ENCODE measurements around the gene REXO1.

Gene REXO1

DNA sequence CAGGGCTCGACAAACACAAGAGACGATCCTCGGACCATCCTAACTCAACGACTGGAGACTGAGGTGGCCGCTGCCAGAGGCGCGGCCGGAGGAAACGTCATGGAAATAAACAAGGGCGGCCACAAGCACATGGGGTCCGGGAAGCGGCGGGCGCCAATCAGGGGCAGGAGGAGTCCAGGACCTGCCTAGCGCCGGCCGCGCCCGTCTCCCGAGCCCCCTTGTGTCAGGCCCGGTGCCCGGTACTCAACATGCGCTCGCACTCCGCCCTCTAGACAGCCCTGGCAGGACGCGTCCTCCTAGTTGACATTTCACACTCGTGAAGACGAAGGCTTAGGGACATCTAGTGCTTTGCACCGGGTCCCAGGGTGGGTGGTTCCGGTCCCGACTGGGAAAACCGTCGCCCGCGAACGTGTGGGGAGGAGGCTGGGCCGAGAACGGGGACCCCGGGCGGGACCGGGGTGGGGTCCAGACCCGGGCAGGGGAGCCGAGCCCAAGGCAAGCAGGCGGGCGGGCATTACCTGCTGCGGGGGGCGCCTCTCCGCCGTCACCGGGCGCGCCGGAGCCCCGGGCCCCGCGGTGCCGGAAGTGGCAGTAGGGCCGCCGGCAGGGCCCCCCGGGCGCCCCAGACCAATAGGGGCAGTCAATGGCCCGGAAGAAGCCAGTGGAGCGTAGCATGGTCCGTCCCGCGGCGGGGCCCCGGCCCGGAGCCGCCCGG, 442 bp downstream of the REXO1 start:
- DNase-seq = peak; percentile 40

DNA sequence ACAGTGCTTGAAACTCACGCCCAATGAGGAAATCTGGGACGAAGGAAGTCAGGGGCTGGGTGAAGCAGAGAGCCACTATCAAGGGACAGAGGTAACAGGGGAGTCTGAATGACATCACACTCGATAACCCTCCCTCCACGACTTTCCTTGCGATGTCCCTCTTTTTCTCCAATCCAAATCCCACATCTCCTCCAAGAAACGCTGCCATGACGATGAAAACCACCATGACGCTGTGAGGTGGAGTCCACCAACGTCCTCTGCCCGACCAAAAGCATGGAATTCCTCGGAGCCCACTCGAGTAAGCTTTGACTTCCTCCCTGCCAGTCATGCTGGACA, 967 bp downstream of the REXO1 start:
- no peak for DNase-seq

DNA sequence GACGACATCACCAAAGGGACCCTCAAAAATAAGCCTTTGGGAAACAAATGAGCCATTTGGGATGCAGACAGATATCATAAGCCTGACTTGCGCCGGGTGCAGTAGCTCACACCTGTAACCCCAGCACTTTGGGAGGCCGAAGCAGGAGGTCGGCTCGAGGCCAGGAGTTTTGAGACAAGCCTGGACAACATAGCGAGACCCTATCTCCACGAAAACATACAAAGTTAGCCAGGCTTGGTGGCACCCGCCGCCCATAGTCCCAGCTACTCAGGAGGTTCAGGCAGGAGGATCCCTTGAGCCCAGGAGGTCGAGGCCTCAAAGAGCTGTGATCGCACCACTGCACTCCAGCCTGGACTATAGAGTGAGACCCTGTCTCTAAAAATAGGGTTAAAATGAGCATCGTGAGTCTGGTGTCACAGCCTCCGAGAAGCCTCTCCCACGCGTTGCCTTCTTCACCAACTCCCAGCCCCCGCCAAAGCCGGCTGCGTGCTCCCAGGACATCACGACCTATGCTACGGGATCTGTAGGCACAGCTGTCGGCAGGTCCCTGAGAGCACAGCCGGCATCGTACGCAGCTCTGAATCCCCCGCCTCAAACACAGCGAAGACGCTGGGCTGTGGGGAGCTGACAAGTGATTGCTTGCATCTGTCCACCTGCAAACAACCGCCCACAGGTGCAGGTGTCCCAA, 1.6 kb downstream of the REXO1 start:
- DNase-seq = no peak

DNA sequence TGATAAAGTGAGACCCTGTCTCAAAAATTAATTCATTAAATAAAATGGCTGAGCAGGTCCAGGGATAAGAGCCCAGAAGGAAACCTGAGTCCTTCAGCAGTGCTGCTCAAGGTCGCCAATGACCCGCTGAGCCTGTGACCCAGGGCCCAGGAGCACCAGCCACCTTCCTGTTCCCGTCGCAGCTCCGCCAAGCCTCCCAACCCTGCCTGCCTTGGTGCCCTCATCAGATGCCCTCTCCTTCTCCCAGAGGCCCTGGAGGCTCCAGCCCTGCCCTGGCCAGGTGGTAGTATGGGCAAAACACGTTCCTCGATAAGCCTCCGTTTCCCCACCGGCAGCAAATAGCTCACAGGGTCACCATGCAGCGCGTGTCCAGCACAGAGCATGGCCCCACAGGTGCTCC, 2.6 kb downstream of the REXO1 start:
- DNase-seq = no peak

DNA sequence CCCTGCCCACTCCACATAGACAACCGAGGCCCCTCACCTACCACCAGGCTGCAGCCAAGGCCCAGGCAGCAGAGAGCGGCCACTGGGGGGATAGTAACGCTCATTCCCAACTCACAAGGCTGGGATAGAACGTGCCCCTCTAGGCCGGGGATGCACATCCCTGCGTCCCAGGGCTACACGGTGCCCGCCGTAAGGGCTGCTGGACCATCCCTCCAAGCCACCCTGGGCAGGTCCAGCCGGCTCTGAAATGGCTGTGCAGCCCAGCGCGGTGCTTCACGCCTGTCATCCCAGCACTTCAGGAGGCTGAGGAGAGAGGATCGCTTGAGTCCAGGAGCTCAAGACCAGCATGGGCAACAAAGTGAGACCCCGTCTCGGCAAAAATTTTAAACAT, 3.2 kb downstream of the REXO1 start:
- no peak for DNase-seq

DNA sequence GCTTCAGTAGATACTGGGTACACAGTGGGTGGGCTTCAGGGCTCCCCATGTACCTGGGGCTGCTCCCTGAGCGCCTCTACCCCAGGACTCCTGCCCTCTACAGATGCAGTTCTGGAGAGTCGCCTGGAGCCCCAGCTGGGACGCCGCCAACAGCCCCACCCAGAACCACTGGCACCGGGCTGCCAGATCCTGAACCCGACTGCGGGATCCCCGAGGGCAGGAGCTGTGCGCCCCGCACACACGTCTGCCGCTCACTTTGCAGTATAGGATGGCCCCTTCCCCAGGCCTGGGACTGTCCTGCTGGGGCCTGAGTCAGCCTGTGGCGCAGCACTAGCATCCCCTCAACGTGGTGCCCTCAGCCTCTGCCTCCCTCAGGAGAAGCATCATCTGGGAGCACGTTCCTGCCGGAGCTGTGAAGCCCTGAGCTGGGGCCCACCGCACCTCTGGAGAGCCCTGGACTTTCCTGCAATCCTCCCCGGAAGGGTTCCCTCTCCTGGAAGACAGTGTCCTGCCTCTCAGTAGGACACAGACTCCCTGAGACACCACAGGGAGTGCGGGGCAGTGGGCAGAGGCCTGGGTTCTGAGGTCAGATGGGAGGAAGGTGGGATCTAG, 3.7 kb downstream of the REXO1 start:
- DNase-seq = no peak

DNA sequence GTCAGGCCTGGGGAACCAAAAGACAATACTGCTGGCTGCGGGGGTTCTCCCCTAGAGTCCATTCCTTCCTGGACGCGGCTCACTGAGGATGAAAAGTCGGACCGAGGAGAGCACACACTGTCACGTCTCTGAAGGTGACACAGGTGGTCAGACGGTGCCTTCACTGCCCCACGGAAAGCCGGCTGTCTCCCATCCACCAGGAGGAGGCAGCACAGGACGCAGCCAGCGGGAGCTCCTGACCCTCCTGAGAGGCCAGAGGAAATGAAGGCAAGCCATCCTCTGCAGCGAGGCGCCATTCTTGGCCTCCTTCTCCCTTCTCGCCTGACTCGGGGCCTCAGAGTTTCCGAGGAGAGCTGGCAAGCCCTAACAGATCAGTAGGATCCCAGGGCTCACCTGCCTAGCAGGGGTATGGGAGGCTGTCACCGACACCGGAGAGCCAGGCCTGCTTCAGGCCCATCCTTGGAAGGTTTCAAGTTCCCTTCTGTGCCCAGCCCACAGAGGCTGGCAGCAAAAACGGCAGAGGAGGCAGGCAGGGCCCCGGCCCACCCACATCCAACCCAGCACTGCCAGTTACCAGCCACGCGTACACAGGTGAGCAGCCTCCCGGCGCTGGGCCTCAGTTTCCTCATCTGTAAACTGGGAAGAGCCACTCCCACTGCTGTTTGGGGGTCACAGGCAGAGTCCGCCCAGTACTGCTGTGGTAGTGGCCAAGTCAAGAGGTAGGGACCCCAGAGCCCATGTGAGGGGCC, 4.5 kb downstream of the REXO1 start:
- DNase-seq = no peak

DNA sequence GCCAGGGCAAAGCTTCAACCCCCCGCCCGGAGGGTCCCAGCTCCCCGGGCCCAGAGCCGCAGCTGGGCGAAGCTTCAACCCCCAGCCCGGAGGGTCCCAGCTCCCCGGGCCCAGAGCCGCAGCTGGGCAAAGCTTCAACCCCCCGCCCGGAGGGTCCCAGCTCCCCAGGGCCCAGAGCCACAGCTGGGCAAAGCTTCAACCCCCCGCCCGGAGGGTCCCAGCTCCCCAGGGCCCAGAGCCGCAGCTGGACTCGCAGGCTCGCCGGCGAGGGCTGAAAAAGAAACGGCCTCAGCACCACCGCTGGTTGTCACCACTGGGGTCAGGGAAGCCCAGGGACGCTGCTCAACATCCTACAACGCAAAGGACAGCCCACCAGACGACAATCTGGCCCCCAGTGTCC, 5.2 kb downstream of the REXO1 start:
- DNase-seq = no peak

DNA sequence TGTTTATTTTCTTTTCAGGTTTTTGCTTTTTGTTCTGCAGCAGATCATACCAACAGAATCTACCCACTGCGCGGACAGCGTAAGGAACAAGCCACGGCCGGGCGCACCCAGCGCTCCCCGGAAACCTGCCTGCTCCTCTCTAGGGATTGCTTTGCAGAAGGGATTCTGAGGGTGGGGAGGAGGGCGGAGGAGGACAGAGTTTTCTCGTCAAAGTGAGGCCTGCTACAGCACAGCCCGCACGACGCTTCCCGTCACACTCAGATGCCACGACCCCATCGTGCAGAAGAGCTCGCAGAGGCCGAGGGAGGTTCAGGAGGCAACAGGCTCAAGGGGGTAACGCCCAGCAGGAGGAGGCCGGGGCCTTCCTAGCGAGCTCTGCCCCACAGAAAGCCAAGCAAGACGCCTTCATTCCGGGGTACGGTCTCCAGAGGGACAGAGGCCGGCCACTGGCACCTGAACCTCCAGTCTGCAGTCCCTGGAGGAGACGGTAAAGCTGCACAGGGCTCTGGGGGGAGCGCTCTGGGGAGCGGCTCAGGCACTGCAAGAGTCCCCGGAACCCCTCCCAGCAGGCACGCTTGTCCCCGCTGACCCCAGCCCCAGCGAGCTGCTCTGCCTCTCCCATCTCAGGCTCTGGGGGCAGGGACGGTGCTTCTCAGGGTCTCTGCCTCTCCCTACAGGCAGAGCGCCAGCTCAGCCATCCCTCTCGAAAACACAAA, 6.9 kb downstream of the REXO1 start:
- no peak for DNase-seq

DNA sequence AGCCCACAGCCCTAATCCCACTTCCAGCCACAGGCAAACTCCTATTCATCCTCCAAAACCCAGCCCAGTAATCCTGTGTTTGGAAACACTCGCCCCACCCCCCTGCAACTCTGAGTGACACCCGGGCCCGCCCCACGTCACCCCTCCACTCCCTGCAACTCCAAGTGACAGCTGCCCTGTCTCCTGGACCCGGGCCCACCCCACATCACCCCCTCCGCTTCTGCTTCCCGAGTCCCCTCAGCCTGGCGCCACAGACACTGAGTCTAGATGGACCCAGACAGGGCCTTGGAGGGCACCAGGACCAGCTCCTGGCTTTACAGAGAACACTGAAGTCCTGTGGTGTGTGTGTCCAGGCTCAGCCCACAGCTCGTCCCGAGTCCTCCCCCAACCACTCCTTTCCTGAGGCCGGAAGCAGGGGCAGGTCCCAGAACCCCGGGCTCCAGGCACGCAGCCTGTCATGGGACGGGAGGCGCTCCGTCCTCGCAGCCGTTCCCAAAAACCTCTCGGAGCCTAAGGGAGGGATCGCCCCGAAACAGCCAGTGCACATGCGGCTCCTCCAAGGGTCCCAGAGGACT, 7.7 kb downstream of the REXO1 start:
- no peak for DNase-seq

DNA sequence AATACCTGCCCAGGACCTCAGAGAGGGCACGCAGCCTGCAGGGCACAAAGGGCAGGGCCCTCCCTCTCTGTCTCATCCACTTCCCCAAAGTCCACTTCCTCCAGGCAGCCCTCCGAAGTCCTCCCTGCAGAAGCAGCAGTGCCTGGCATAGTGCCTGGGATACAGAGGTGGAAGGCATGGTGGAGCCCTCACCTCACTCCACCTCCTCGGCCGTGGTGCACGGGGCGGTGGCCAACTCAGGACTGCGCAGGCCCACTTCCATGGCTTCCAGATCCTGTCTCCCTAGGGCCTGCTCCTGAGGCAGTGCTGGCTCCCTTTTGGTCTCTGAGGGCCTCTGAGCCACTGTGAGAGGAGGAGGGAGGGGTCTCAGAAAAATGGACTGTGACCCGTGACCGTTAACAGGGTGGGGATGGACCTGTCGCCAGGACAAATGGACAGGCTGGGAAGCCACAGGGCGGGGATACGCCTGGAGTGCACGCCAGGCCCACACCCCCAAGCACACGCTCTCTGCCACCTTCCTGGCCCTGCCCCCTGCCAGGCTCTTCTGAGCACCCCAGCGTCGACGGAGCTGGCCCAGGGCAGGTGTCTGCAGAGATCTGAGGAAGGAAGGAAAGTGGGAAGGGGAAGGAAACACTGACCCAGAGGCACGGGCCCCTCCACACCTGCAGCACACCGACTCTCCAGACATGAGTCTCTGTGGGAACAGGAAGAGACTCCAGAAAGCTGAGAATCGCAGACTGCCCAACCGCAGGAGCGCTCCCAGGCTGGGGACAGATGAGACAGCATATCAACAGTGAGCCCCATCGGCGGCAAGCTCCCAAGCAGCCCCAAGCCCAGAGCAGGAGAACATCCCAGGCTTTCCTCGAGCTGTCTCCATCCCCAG, 8.4 kb downstream of the REXO1 start:
- DNase-seq = no peak

DNA sequence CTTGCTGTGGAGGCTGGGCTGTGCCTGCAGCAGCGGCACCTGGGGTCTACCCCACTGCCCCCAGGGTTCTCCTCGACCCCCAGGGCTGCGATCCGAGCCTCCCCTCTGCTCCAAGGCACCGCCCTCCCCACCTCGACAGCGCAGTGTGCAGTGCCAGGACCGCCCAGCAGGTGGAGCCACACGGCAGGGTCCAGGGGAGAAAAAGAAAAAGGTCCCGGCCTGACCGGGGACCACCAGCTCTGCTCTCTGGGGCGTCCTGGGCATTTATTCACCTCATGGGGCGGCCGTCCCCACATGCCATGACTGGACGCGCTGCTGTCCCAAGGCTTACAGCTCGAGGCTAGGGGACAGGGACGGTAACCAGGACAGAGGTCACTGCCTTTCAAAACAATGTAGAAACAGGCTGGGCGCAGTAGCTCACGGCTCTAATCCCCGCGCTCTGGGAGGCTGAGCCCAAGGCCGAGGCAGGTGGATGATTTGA, 10.6 kb downstream of the REXO1 start:
- peak; percentile 65 for DNase-seq

DNA sequence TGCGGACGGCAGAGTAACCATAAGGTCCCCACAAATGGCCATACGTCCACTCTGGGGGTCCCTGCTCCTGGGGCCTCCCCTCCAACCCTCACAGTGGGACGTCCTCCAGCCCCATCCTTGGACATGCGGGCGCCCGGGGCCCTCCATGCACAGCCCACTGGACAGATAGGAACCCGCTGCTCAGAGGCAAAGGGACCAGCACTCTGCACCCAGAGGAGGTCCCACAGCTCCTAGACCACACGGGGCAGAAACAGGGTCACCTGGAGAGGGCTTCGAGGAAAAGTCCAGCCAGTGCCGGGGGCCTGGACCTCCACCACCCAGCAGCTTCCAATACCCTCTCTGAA, 11.1 kb downstream of the REXO1 start:
- DNase-seq = no peak

DNA sequence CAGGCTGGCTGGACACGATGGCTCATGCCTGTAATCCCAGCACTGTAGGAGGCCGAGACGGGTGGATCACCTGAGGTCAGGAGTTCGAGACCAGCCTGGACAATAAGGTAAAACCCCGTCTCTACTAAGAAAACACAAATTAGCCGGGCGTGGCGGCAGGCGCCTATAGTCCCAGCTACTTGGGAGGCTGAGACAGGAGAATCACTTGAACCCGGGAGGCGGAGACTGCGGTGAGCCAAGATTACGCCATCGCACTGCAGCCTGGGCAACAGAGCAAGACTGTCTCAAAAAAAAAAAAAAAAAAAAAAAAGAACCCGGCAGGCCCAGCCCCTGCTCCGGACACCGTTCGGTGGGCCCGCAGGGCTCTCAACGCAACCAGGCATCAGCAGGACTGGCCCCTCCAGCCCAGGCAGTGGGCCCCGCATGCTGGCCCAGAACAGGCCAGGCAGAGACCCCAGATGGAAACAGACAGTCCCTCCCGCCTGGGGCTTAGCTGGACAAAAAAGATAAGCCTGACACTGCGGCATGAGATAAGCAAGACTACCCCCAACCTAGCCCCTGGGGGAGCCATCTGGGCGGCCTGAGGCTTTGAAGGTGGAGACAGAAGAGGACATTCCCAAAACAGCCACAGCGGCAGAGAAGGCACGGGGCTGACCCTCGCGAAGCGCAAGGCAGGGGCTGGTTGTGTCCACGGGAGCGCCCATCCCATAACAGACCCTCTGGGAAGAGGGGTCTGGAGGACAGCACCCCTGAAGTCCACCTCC, 11.6 kb downstream of the REXO1 start:
- no peak for DNase-seq

DNA sequence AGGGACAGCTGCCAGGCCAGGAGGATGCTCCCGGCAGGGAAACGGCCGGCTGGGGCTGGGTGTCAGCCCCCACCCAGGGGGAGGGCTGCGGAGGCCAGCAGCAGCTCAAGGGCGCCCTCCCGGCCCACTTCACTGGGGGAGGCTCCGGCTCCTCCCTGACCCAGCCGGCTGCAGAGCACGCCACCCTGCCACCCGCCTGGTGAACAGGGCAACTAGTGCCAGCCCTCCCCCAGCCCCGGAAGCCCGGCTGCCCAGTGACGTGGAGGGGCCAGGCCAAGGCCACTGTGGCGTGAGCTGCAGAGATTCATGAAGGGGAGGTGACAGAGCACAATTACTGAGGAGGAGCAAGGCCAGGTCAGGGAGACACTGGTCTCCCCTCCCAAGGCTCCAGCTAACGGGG, 14.7 kb downstream of the REXO1 start:
- peak; percentile 49 for DNase-seq

DNA sequence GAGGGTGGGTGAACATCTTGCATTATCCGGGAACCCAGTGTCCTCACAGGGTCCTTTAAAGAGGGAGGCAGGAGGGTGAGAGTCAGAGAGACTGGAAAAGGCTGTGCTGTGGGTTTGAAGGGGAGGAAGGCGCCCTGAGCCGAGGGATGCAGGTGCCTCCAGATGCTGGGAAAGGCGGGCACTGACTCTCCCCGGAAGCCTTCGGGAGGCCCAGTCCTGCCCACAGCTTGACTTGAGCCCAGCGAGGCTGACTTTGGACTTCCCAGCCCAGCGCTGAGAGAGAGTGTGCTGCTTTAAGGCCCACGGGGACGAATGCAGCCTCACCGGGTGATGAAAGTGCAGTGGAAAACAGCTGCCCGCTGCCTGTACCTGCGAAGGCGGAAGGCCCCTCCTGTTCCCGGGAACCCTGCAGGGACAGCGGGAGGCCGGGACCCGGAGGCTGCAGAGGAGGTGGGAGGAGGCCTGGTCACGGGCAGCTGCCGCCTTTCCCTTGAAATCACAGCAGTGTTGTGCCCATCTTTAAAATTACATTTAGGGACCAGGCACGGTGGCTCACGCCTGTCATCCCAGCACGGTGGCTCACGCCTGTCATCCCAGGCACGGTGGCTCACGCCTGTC, 16.1 kb downstream of the REXO1 start:
- DNase-seq = no peak

DNA sequence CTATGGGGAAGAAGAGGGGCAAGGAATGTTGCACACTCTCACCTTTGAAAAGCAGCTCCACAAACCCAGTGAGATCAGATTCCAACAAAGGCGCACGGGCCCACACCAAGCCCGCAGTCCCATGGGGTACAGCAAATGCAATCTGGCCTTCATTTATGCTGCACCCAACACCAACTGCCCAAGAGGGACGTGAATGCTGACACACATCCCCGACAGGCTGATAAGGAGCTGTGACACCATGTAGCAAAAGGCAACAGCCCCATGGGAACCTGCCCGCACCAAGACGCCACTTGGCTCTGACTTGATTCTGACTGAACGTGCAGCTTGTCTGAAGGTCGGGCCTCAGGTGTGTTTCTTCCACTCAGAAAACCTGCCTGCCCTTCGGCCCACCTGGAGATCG, 17.3 kb downstream of the REXO1 start:
- DNase-seq = no peak

DNA sequence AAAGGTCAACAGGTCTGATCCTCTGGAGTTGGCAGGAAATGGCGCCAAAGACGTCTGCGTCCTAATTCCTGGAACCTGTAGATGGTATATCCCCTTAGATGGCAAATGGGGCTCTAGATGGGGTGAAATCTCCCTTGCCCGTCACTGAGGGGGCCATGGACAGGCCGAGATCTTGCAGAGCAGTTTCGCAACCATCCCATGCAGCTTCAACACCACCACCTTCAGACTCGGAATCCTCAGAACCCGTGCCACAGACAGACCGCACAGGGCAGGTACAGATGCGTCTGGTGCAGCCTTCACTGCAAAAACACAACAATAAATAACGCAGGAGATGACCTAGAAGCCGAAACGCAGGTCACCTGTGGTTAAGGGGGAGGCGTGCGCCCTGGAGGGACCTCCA, 17.7 kb downstream of the REXO1 start:
- no peak for DNase-seq

DNA sequence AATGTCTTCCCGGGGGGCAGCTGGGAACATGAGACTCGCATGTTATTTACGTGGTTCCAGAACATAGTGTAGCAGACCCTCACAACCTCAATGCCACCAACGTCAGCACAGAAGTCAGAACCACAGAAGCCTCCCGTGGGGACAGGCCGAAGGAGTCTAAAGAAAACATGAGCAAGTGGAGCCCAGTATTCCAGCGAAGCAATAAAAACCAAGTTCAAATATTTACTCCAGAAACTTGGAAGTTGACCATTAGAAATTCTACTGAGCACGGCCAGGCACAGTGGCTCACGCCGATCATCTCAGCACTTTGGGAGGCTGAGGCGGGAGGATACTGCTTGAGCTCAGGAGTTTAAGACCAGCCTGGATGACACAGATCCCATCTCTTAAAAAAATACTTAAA, 18.3 kb downstream of the REXO1 start:
- no peak for DNase-seq

Data from right kidney (tissue), 1 donor.